Body of pancreas (tissue), 4 donors: ENCODE results near the gene NIT2. TPM values are rescaled to one million over a fixed set of nuclear protein-coding genes. Genes with fewer than 3 reads are reported as not detected.

ENCODE experiments used
- ATAC-seq: fragments of 150-250 bp; one replicate; pipeline ENCODE4 v1.9.1; 2016
- DNase-seq, 4 donors: peaks; one replicate each; pipeline ENCODE4 v3.0.0-alpha.2; 2019
- H3K27ac ChIP-seq, 4 donors: fragments of 200-600 bp; sonication (generic); 1 replicate in 3 of 4; 2 replicates in 1 of 4; pipeline versions ENCODE4 v1.5.1 to v1.6.1; 2016 to 2019; ENCODE audit warnings: mild to moderate bottlenecking in 1 of 4, mixed read lengths in 1 of 4, moderate library complexity in 1 of 4
- H3K27me3 ChIP-seq, 2 donors: fragments of 200-600 bp; sonication (generic); one replicate each; pipeline ENCODE4 v1.6.0; 2016; ENCODE audit warnings: mild to moderate bottlenecking in 1 of 2
- H3K36me3 ChIP-seq, 2 donors: fragments of 200-600 bp; sonication (generic); replicated peaks in 1 of 2; 2 replicates each; pipeline ENCODE4 v1.5.1; 2016; ENCODE audit warnings: low read depth in 2 of 2; ENCODE audit not compliant: insufficient read depth in 1 of 2
- H3K4me1 ChIP-seq: fragments of 200-600 bp; sonication (generic); one replicate; pipeline ENCODE4 v1.6.0; 2016
- H3K4me3 ChIP-seq, 2 donors: fragments of 200-600 bp; sonication (generic); 1 replicate in 1 of 2; 2 replicates in 1 of 2; pipeline ENCODE4 v1.5.1; 2016 to 2019
- H3K9me3 ChIP-seq, 3 donors: fragments of 200-600 bp; sonication (generic); 1 replicate in 2 of 3; 2 replicates in 1 of 3; pipeline ENCODE4 v1.5.1; 2016
- POLR2A ChIP-seq, 3 donors: fragments of 450-650 bp; IDR thresholded peaks; one replicate each; pipeline ENCODE4 v1.6.1; 2016; ENCODE audit warnings: antibody characterized with exemption in 3 of 3, mild to moderate bottlenecking in 2 of 3
- WGBS, 2 donors: methylation state at CpG; one replicate each; pipeline ENCODE4 v1.1.5; 2017; 5-methylcytosine and 5-hydroxymethylcytosine counted together
- intact Hi-C: fragments of 100-400 bp; cut with DNase I; formaldehyde crosslinking; loops from one replicate; pipeline ENCODE4 v1.15.1; 2023
- total RNA-seq, 2 donors: library from RNA; depleted of rRNA; stranded (reverse); fragments of >200 nt; gene quantifications; one replicate each; pipeline ENCODE4 v1.1.0, GENCODE V29; 2016
- TF ChIP-seq, protein P1 (sequence below), 7 experiments: fragments of 450-650 bp in 4 of 7; fragments of 200-600 bp in 3 of 7; sonication (generic) in 3 of 7; IDR thresholded peaks; one replicate each; pipeline ENCODE4 v1.5.1; 2016 to 2019; ENCODE audit warnings: antibody characterized with exemption in 7 of 7

The NIT2 gene
- total RNA-seq, 2 donors from 2014 or later: 21.5 to 32.6 TPM

DNA sequence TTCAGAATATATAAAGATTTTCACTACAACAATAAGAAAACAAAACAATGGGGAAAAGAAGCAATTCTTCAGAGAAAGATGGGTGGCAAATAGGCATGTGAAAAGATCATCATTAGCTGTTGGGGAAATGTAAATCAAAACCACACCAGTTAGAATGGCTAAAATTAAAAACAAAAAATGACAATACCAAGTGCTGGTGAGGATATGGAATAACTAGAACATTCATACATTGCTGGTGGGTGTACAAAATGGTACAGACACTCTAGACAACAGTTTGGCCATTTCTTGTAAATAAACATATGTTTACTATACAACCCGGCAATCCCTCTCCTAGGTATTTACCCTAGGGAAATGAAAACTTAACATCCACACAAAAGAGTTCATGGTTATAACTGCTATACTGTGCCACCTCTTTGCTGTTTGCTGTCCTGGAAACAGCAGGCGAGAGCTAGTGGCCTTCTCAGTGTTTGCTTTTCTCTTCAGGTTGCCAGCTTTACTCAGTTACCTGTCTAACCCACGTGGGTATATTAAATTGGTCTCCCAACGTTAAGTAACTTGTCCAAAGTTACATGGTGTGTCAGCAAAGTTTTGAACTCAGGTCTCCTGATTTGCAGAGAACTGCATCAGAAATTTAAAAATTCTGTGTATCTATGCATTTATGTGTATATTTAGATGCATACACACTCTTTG is 4.6 kb upstream of the NIT2 start:
- 30% methylated on average over 4 of the region's 4 CpGs for WGBS, 2 donors
- DNase-seq (peak; percentile 29 to 47 (median 47)), ATAC-seq (peak; percentile 49)
- TF ChIP-seq POLR2A (IDR thresholded peaks at IDR 0.05): no peak
- TF ChIP-seq, protein P1, sequence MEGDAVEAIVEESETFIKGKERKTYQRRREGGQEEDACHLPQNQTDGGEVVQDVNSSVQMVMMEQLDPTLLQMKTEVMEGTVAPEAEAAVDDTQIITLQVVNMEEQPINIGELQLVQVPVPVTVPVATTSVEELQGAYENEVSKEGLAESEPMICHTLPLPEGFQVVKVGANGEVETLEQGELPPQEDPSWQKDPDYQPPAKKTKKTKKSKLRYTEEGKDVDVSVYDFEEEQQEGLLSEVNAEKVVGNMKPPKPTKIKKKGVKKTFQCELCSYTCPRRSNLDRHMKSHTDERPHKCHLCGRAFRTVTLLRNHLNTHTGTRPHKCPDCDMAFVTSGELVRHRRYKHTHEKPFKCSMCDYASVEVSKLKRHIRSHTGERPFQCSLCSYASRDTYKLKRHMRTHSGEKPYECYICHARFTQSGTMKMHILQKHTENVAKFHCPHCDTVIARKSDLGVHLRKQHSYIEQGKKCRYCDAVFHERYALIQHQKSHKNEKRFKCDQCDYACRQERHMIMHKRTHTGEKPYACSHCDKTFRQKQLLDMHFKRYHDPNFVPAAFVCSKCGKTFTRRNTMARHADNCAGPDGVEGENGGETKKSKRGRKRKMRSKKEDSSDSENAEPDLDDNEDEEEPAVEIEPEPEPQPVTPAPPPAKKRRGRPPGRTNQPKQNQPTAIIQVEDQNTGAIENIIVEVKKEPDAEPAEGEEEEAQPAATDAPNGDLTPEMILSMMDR (IDR thresholded peaks at IDR 0.05): no peak
- Histone ChIP-seq H3K27ac (no peak overlapping the region), H3K27me3 (no peaks in the 10 kb centered on the region), H3K36me3 (no peaks in the 10 kb centered on the region), H3K4me3 (no peak overlapping the region), H3K4me1 (peaks cover 4% of the 10 kb centered on the region), H3K9me3 (no peaks in the 10 kb centered on the region)
- intact Hi-C loops: loop anchor here (10.0 kb wide), 1 partner anchor 275 kb away; the partner anchor contains the start of gene ADGRG7

- H3K36me3 ChIP-seq: no peaks in the 10 kb centered on the region
- H3K4me3 ChIP-seq: no peak overlapping the region
- no peaks in the 10 kb centered on the region for H3K27me3 ChIP-seq
- peaks cover 8% of the 10 kb centered on the region for H3K4me1 ChIP-seq
- no peak for DNase-seq
- no peak for ATAC-seq
- no peaks in the 10 kb centered on the region for H3K9me3 ChIP-seq
- TF ChIP-seq POLR2A (IDR thresholded peaks at IDR 0.05): no peak
- TF ChIP-seq, protein P1 (IDR thresholded peaks at IDR 0.05): no peak
- H3K27ac ChIP-seq: no peak overlapping the region
- intact Hi-C loops: no loop called here
- WGBS, 2 donors: 89 to 95% methylated on average over 5 of the region's 5 CpGs
Observed at GRCh38 chr3:100330651-100331050, 3.9 kb upstream of the NIT2 start.

DNA sequence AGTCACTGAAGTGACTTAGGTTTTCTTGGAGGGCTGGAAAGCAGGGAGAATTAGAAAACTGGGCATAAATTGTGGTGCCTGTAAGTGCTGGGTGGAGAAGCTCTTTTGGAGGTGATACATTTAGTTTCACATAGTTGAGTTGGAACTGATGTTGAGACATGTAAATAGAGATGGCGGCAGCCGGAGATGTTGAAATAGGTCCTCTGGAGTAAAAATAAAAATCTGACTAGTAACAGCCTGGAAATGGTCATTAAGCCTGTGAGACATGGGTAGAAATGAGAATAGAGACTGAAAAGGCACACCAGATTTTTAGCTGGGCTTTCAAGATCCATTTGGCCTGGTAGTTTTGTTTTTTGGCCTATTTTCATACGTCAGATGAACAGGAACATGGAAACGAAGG is 2.9 kb upstream of the NIT2 start:
- ATAC-seq (no peak), DNase-seq (no peak)
- 88 to 92% methylated on average over 4 of the region's 4 CpGs for WGBS, 2 donors
- TF ChIP-seq, protein P1 (IDR thresholded peaks at IDR 0.05): no peak
- TF ChIP-seq POLR2A (IDR thresholded peaks at IDR 0.05): no peak
- Histone ChIP-seq H3K27me3 (no peaks in the 10 kb centered on the region), H3K4me3 (no peak overlapping the region), H3K9me3 (no peaks in the 10 kb centered on the region), H3K36me3 (no peaks in the 10 kb centered on the region), H3K27ac (no peak overlapping the region), H3K4me1 (peaks cover 13% of the 10 kb centered on the region)
- intact Hi-C loops: no loop called here

GRCh38 chr3:100333051-100333450 is 1.5 kb upstream of the NIT2 start:
- TF ChIP-seq POLR2A (IDR thresholded peaks at IDR 0.05): no peak
- TF ChIP-seq, protein P1 (IDR thresholded peaks at IDR 0.05): no peak
- Histone ChIP-seq H3K4me3 (no peak overlapping the region), H3K27ac (no peak overlapping the region), H3K27me3 (no peaks in the 10 kb centered on the region), H3K36me3 (no peaks in the 10 kb centered on the region), H3K4me1 (peaks cover 13% of the 10 kb centered on the region), H3K9me3 (no peaks in the 10 kb centered on the region)
- intact Hi-C loops: no loop called here
- DNase-seq (no peak), ATAC-seq (no peak)

DNA sequence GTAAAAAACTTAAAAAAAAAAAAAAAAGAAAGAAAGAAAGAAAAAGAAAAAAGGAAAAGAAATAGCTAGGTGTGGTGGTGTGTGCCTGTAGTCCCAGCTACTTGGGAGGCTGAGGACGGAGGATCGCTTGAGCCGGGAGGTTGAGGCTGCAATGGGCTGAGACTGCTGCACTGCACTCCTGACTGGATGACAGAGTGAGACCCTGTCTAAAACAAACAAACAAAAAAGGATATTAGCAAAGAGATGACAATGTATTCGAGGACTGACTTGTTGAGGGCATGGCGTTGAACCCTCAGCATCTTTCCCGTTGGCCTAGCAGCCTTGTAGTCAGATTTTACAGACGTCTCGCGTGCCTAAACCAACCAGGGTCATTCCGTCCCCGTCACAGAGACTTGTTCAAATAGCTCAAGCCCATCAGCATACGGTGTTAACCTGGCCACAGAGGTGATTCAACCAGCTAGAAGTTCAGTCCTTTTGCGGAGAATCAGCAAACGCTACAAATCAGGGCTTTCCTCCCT is 528 bp upstream of the NIT2 start:
- H3K4me1 ChIP-seq: peaks cover 13% of the 10 kb centered on the region
- peak overlapping the region in 1 of 2 donors; percentile 43 for H3K4me3 ChIP-seq
- no peaks in the 10 kb centered on the region for H3K27me3 ChIP-seq
- TF ChIP-seq, protein P1 (IDR thresholded peaks at IDR 0.05): no peak
- no peak for TF ChIP-seq POLR2A (IDR thresholded peaks at IDR 0.05)
- intact Hi-C loops: no loop called here
- no peak for ATAC-seq
- no peaks in the 10 kb centered on the region for H3K9me3 ChIP-seq
- DNase-seq: no peak
- 26 to 29% methylated on average over 14 of the region's 14 CpGs for WGBS, 2 donors
- no peaks in the 10 kb centered on the region for H3K36me3 ChIP-seq
- H3K27ac ChIP-seq: peak overlapping the region; percentile 25 to 87 (median 86)
